Activated CD4-positive, CD25-positive, alpha-beta regulatory T cell treated with anti-CD3 and anti-CD28 coated beads, Interleukin-2, amount 50 U/mL, for 16 hours (primary cell): ENCODE measurements around the gene LRRC38.
"Not testable (repeated sequence)": the region's sequence is repeated elsewhere in the genome, so short reads cannot be mapped to it uniquely, and the experiment has no call there.

Experiments
- DNase-seq: peaks from one replicate; pipeline ENCODE4 v3.0.0-alpha.2; 2020; ENCODE audit warnings: low read depth, low spot score

The LRRC38 gene

DNA sequence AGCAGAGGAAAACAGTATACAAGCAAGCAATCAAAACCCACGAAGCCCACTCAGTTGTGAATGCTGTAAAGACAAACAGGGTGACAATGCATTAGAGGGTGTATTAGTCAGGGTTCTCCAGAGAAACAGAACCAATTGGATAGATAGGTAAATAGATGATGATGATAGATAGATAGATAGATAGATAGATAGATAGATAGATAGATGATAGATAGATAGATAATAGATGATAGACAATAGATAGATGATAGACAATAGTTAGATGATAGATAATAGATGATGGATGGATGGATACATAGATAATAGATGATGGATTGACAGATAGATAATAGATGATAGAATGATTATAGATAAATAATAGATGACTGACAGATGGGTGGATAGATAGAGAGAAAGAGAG is 48.3 kb downstream of the LRRC38 start:
- DNase-seq = no peak

- no peak for DNase-seq
Observed at GRCh38 chr1:13462682-13463081, 51.1 kb downstream of the LRRC38 start.

- DNase-seq = no peak
Observed at GRCh38 chr1:13461977-13462376, 51.8 kb downstream of the LRRC38 start.

- DNase-seq = no peak
Observed at GRCh38 chr1:13456904-13457532, 56.8 kb downstream of the LRRC38 start.

GRCh38 chr1:13451399-13451965 is 62.3 kb downstream of the LRRC38 start:
- DNase-seq = no peak

DNA sequence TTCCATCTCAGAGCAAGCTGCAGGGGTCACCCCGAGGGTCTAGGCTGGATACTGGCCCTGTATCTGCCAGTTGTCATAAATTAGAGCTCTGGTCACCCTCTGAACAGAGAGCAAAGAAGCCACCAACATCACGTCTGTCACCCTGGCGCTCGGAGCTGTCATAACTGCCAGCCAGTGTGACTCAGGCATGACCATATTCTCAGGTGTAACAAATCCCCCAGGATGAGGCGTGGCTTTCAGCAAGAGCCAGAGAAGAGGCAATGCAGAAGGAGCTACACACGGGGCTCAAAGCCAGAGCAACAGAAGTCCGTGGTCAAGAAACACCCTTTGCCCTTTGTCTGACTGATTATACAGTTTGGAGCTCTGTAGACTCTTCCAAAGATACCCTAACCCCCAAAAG is 63.6 kb downstream of the LRRC38 start:
- no peak for DNase-seq

DNA sequence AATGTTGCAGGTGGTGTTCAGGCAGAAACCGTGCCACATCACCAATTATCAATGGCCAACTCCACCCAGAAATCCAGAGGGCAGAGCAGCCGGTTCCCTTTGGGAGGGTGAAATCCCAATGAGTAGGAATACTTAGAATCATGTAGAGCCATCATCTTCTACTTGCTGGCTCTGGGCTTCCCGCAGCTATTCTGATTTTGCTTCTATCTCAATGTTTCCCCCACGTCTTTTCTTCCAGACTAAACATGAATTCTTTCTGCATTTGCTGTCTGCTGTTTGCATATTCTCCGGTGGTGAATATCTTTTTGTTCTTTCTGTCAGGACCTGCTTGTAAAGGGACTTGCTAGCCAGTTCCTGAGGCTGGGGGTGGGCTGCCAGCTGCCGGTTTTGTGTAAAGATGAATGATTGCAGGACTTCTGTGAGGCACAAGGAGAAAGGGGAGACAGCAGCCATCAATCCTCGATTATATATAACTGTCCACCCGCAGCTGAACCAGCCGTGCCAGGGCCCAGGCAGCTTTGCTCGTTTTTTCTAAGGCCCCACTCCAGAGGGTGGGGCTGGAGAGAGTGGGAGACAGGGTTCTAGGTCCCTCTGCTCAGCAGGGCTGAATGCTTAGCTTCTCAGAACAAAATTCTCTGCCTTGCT is 70.3 kb downstream of the LRRC38 start:
- DNase-seq = no peak

GRCh38 chr1:13439104-13439783 is 74.6 kb downstream of the LRRC38 start:
- DNase-seq = not testable (repeated sequence)

DNA sequence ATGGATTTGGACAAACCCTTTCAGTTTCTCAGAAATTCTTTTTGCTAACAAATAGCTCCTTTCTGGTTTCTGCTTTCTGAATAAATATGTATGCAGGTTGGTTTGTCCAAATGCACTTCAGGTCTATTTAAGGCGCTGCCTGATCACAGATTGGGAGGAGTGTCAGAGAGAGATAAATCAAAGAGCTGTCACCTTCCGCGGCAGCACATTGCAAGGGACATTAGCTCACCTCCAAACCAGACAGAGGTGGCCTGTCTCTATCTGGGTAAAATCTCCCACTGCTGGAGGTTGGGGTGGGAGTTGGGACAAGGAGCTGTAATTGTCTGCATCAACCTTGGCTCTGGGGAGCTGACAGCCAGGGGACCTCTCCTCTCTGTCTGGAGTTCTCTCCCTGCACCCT is 78.3 kb downstream of the LRRC38 start:
- no peak for DNase-seq

DNA sequence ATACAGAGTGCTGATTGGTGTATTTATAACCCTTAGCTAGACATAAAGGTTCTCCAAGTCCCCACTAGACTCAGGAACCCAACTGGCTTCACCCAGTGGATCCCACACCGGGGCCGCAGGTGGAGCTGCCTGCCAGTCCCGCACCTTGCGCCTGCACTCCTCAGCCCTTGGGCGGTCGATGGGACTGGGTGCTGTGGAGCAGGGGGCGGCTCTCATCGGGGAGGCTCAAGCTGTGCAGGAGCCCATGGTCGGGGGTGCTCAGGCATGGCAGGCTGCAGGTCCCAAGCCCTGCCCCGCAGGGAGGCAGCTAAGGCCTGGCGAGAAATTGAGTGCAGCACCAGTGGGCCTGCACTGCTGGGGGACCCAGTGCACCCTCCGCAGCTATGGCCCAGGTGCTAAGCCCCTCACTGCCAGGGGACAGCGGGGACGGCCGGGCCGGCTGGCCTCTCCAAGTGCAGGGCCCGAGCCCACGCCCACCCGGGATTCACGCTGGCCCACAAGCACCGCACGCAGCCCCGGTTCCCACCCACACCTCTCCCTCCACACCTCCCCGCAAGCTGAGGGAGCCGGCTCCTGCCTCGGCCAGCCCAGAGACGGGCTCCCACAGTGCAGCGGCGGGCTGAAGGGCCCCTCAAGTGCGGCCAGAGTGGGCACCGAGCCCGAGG is 80.0 kb downstream of the LRRC38 start:
- DNase-seq = not testable (repeated sequence)

DNA sequence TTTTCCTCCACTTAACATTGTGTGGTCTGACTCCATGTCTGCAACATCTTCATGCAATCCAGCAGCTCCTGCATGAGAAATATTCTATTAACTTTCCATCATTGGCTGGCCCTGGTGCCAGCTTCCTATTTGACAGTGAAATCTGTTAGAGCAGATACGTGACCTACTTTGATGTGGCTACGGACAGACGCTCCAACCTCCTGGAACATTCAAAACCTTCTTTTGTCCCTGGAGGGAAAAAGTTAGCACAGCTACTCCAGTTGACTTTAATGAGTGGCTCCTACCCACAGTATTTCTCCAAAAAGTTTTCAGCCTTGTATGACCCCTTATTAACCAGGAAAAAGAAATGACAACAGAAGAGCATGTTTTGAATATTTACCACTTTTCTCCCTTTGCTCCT is 81.6 kb downstream of the LRRC38 start:
- DNase-seq = no peak

DNA sequence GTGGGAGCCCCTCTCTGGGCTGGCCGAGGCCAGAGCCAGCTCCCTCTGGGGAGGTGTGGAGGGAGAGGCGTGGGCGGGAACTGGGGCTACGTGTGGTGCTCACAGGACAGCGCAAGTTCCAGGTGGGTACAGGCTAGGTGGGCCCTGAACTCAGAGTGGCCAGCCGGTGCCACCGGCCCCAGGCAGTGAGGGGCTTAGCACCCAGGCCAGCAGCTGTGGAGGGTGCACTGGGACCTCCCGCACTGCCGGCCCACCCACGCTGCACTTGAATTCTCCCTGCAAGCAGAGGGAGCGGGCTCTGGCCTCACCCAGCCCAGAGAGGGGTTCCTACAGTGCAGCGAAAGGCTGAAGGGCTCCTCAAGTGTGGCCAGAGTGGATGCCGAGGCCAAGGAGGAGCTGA is 83.3 kb downstream of the LRRC38 start:
- DNase-seq = no peak
